ENCODE measurements around the gene SMAD6. TPM values are rescaled to one million over a fixed set of nuclear protein-coding genes. Genes with fewer than 3 reads are reported as not detected.

The SMAD6 gene
- polyA plus RNA-seq, 1 donor from 2014 or later, result 0.16 TPM

DNA sequence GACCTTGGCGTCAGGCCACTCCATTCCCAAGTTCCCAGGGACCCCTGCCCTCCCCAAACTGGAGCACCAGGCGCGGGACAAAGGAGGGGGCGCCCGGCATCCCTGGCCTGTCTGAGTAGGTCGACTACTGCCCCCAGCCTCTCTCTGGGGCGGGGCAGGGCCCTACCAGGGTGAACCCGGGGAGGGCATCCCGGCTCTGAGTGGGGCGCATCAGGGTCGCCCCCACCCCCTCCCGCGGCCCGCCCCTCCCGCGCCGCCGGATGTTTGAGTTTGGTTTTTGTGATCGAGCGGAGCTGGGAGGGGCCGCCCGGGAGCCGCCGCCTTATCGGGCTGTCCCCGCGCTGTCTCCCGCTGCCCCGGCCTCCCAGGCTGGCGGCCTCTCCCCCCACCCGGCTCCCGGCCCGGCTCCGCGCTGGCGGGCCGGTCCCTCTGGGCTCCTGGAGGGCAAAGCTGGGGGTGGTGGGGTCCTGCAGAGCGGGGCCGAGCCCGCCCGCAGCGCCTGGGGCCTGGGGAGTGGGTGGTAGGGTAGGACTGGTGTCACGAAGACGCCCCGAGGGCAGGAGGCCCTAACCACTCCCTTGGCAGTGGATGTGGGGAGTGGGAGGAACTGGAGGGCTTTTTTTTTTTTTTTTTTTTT is 47.2 kb upstream of the SMAD6 start:
- H3K36me3 ChIP-seq (ENCODE audit: insufficient read depth, low read length), result no peaks in the 10 kb centered on the region
- H3K27ac ChIP-seq (ENCODE audit: low read length), result no peak overlapping the region
- H3K9me3 ChIP-seq (ENCODE audit: low read length), result no peaks in the 10 kb centered on the region
- no peaks in the 10 kb centered on the region for H3F3A ChIP-seq (ENCODE audit: insufficient read depth, low read length, poor library complexity, severe bottlenecking)
- no peak overlapping the region for H3K9ac ChIP-seq (ENCODE audit: low read length)
- H4K20me1 ChIP-seq (ENCODE audit: insufficient read depth), result no peaks in the 10 kb centered on the region
- H3K27me3 ChIP-seq (ENCODE audit: insufficient read depth, low read depth, low read length), result no peaks in the 10 kb centered on the region
- no peaks in the 10 kb centered on the region for H3K9me2 ChIP-seq (ENCODE audit: insufficient read depth, low read length)
- TF ChIP-seq EP300 (conservative IDR thresholded peaks at IDR 0.05; ENCODE audit: poor library complexity, severe bottlenecking) (no peak), TAF1 (IDR thresholded peaks at IDR 0.05; ENCODE audit: low read depth) (no peak), POLR2AphosphoS5 (IDR thresholded peaks at IDR 0.05) (no peak)
- H2AFZ ChIP-seq (ENCODE audit: low read depth, low read length), result no peak overlapping the region
- no peaks in the 10 kb centered on the region for H3K79me2 ChIP-seq (replicated peaks; ENCODE audit: insufficient read depth, low read length)
- no peak overlapping the region for H3K4me2 ChIP-seq (ENCODE audit: low read length)
- no peak overlapping the region for H3K4me3 ChIP-seq (ENCODE audit: low read length)

GRCh38 chr15:66655511-66655910 is 46.5 kb upstream of the SMAD6 start:
- Histone ChIP-seq H3F3A (ENCODE audit: insufficient read depth, low read length, poor library complexity, severe bottlenecking) (no peaks in the 10 kb centered on the region), H3K36me3 (ENCODE audit: insufficient read depth, low read length) (no peaks in the 10 kb centered on the region), H3K27me3 (ENCODE audit: insufficient read depth, low read depth, low read length) (no peaks in the 10 kb centered on the region), H4K20me1 (ENCODE audit: insufficient read depth) (no peaks in the 10 kb centered on the region), H3K4me2 (ENCODE audit: low read length) (no peak overlapping the region), H2AFZ (ENCODE audit: low read depth, low read length) (no peak overlapping the region), H3K9me2 (ENCODE audit: insufficient read depth, low read length) (no peaks in the 10 kb centered on the region), H3K27ac (ENCODE audit: low read length) (no peak overlapping the region), H3K9ac (ENCODE audit: low read length) (no peak overlapping the region), H3K9me3 (ENCODE audit: low read length) (no peaks in the 10 kb centered on the region), H3K4me3 (ENCODE audit: low read length) (no peak overlapping the region), H3K79me2 (replicated peaks; ENCODE audit: insufficient read depth, low read length) (no peaks in the 10 kb centered on the region)
- TF ChIP-seq RAD21 (conservative IDR thresholded peaks at IDR 0.05) (no peak), MXI1 (conservative IDR thresholded peaks at IDR 0.05; ENCODE audit: poor library complexity, severe bottlenecking) (no peak), EZH2 (IDR thresholded peaks at IDR 0.05; ENCODE audit: borderline replicate concordance, insufficient read depth, low read length, poor library complexity, severe bottlenecking) (no peak), SMC3 (conservative IDR thresholded peaks at IDR 0.05; ENCODE audit: poor library complexity) (no peak), EP300 (conservative IDR thresholded peaks at IDR 0.05; ENCODE audit: poor library complexity, severe bottlenecking) (no peak), TAF1 (IDR thresholded peaks at IDR 0.05; ENCODE audit: low read depth) (no peak), POLR2AphosphoS5 (IDR thresholded peaks at IDR 0.05) (no peak)
- TF ChIP-seq, protein P1, sequence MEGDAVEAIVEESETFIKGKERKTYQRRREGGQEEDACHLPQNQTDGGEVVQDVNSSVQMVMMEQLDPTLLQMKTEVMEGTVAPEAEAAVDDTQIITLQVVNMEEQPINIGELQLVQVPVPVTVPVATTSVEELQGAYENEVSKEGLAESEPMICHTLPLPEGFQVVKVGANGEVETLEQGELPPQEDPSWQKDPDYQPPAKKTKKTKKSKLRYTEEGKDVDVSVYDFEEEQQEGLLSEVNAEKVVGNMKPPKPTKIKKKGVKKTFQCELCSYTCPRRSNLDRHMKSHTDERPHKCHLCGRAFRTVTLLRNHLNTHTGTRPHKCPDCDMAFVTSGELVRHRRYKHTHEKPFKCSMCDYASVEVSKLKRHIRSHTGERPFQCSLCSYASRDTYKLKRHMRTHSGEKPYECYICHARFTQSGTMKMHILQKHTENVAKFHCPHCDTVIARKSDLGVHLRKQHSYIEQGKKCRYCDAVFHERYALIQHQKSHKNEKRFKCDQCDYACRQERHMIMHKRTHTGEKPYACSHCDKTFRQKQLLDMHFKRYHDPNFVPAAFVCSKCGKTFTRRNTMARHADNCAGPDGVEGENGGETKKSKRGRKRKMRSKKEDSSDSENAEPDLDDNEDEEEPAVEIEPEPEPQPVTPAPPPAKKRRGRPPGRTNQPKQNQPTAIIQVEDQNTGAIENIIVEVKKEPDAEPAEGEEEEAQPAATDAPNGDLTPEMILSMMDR (IDR thresholded peaks at IDR 0.05; ENCODE audit: poor library complexity, severe bottlenecking), result no peak
- TF ChIP-seq, protein P2, sequence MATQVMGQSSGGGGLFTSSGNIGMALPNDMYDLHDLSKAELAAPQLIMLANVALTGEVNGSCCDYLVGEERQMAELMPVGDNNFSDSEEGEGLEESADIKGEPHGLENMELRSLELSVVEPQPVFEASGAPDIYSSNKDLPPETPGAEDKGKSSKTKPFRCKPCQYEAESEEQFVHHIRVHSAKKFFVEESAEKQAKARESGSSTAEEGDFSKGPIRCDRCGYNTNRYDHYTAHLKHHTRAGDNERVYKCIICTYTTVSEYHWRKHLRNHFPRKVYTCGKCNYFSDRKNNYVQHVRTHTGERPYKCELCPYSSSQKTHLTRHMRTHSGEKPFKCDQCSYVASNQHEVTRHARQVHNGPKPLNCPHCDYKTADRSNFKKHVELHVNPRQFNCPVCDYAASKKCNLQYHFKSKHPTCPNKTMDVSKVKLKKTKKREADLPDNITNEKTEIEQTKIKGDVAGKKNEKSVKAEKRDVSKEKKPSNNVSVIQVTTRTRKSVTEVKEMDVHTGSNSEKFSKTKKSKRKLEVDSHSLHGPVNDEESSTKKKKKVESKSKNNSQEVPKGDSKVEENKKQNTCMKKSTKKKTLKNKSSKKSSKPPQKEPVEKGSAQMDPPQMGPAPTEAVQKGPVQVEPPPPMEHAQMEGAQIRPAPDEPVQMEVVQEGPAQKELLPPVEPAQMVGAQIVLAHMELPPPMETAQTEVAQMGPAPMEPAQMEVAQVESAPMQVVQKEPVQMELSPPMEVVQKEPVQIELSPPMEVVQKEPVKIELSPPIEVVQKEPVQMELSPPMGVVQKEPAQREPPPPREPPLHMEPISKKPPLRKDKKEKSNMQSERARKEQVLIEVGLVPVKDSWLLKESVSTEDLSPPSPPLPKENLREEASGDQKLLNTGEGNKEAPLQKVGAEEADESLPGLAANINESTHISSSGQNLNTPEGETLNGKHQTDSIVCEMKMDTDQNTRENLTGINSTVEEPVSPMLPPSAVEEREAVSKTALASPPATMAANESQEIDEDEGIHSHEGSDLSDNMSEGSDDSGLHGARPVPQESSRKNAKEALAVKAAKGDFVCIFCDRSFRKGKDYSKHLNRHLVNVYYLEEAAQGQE (IDR thresholded peaks at IDR 0.05; ENCODE audit: borderline replicate concordance), result no peak

All from neural cell (in vitro differentiated cells).